Stimulated activated CD4-positive, alpha-beta T cell treated with anti-CD3 and anti-CD28 coated beads, Interleukin-2, amount 100 ng/mL, for 4 hours (primary cell): Measurements from ENCODE around the gene S100A6.
A peak's percentile ranks its signal among the peaks of the same experiment; 100 is the strongest.

ENCODE experiments used
- DNase-seq: peaks from one replicate; pipeline ENCODE4 v3.0.0-alpha.2; 2020; ENCODE audit warnings: low read depth

The S100A6 gene

GRCh38 chr1:153545067-153546055, 9.6 kb upstream of the S100A6 start, which contains the start of gene S100A4:
S100A4 (minus strand) TSS chr1:153545806; CDS start chr1:153544794, 1,012 bp downstream.
- DNase-seq = peak; percentile 93

GRCh38 chr1:153544453-153545066, 8.8 kb upstream of the S100A6 start:
- no peak for DNase-seq

GRCh38 chr1:153543736-153544135, 7.9 kb upstream of the S100A6 start:
- no peak for DNase-seq

GRCh38 chr1:153542956-153543711, 7.3 kb upstream of the S100A6 start:
- no peak for DNase-seq

- DNase-seq = no peak
Measured at GRCh38 chr1:153541641-153542590, 6.1 kb upstream of the S100A6 start.

- peak; percentile 54 for DNase-seq
Measured at GRCh38 chr1:153540394-153541361, 4.9 kb upstream of the S100A6 start, which contains the start of gene S100A5. S100A5 (minus strand) TSS chr1:153540934; CDS start chr1:153540191, 743 bp downstream.

- no peak for DNase-seq
Measured at GRCh38 chr1:153539395-153540093, 3.8 kb upstream of the S100A6 start.

- DNase-seq = no peak
Measured at GRCh38 chr1:153538315-153538821, 2.6 kb upstream of the S100A6 start.

GRCh38 chr1:153537376-153537730, 1.6 kb upstream of the S100A6 start:
- no peak for DNase-seq

- DNase-seq = no peak
Measured at GRCh38 chr1:153536671-153537375, 1.0 kb upstream of the S100A6 start.

- peak; percentile 71 for DNase-seq
Measured at GRCh38 chr1:153536012-153536670, 350 bp upstream of the S100A6 start.

- no peak for DNase-seq
Measured at GRCh38 chr1:153534925-153535241, 908 bp downstream of the S100A6 start.

- no peak for DNase-seq
Measured at GRCh38 chr1:153534226-153534924, 1.4 kb downstream of the S100A6 start.

GRCh38 chr1:153533689-153534201, 2.0 kb downstream of the S100A6 start:
- no peak for DNase-seq

- DNase-seq = peak; percentile 60
Measured at GRCh38 chr1:153532769-153533599, 2.8 kb downstream of the S100A6 start.

GRCh38 chr1:153532181-153532580, 3.6 kb downstream of the S100A6 start:
- DNase-seq = peak; percentile 40
